ENCODE results near the gene ENTPD8. TPM values are rescaled to one million over a fixed set of nuclear protein-coding genes. Genes with fewer than 3 reads are reported as not detected.
A peak's percentile ranks its signal among the peaks of the same experiment; 100 is the strongest.

Gene ENTPD8
- total and polyA plus RNA-seq, 2 of the 13 experiments (the other 11 are each of a cell fraction or from before 2014, with no cell fraction given), result 0.26 to 0.44 TPM

GRCh38 chr9:137462986-137463930 is 22.1 kb upstream of the ENTPD8 start (continued):
- 0 out of 2 replicates have a peak, but pooled peaks have one; percentile 56 for TF ChIP-seq IKZF5 (CRISPR knock-in tag; IDR thresholded peaks at IDR 0.05)
- no peak for TF ChIP-seq IKZF4 (CRISPR knock-in tag; IDR thresholded peaks at IDR 0.05; ENCODE audit: borderline replicate concordance, low read depth, not compliant biosample characterization)
- no peak for TF ChIP-seq ZNF143 (CRISPR knock-in tag; IDR thresholded peaks at IDR 0.05)
- TF ChIP-seq ZNF607 (CRISPR knock-in tag; IDR thresholded peaks at IDR 0.05; ENCODE audit: borderline replicate concordance), result peak; percentile 73
- peak; percentile 89 for TF ChIP-seq ZNF709 (CRISPR knock-in tag; IDR thresholded peaks at IDR 0.05)
- no peak for TF ChIP-seq GRHL1 (CRISPR knock-in tag; conservative IDR thresholded peaks at IDR 0.05)
- TF ChIP-seq KDM1A (CRISPR knock-in tag; IDR thresholded peaks at IDR 0.05), result no peak
- no peak for TF ChIP-seq ZNF761 (CRISPR knock-in tag; conservative IDR thresholded peaks at IDR 0.05)
- no peak for TF ChIP-seq TBL1XR1 (IDR thresholded peaks at IDR 0.05; ENCODE audit: borderline replicate concordance, low read length, partially characterized antibody)
- TF ChIP-seq MAFF (IDR thresholded peaks at IDR 0.05; ENCODE audit: low read depth, low read length), result no peak
- peak; percentile 71 for TF ChIP-seq ZNF441 (CRISPR knock-in tag; IDR thresholded peaks at IDR 0.05; ENCODE audit: borderline replicate concordance)
- peak; percentile 59 for TF ChIP-seq ZNF292 (CRISPR knock-in tag; IDR thresholded peaks at IDR 0.05; ENCODE audit: borderline replicate concordance, low read depth)
- no peak for TF ChIP-seq ELF1 (CRISPR knock-in tag; IDR thresholded peaks at IDR 0.05)
- TF ChIP-seq SRSF4 (IDR thresholded peaks at IDR 0.05; ENCODE audit: low read depth, low read length, poor library complexity, severe bottlenecking), result no peak
- peak; percentile 66 for TF ChIP-seq ZNF280B (CRISPR knock-in tag; IDR thresholded peaks at IDR 0.05; ENCODE audit: borderline replicate concordance)
- no peak; the same call in 1 of the 2 replicates for TF ChIP-seq ZNF232 (CRISPR knock-in tag; IDR thresholded peaks at IDR 0.05; ENCODE audit: borderline replicate concordance)
- no peak for TF ChIP-seq ZNF331 (CRISPR knock-in tag; IDR thresholded peaks at IDR 0.05)
